ENCODE results near the gene CEACAM1.
"Not testable (repeated sequence)": the region's sequence is repeated elsewhere in the genome, so short reads cannot be mapped to it uniquely, and the experiment has no call there.

CEACAM1 gene

GRCh38 chr19:42555317-42555716 lies 27.0 kb upstream of the CEACAM1 start:
- TF ChIP-seq, protein P1, sequence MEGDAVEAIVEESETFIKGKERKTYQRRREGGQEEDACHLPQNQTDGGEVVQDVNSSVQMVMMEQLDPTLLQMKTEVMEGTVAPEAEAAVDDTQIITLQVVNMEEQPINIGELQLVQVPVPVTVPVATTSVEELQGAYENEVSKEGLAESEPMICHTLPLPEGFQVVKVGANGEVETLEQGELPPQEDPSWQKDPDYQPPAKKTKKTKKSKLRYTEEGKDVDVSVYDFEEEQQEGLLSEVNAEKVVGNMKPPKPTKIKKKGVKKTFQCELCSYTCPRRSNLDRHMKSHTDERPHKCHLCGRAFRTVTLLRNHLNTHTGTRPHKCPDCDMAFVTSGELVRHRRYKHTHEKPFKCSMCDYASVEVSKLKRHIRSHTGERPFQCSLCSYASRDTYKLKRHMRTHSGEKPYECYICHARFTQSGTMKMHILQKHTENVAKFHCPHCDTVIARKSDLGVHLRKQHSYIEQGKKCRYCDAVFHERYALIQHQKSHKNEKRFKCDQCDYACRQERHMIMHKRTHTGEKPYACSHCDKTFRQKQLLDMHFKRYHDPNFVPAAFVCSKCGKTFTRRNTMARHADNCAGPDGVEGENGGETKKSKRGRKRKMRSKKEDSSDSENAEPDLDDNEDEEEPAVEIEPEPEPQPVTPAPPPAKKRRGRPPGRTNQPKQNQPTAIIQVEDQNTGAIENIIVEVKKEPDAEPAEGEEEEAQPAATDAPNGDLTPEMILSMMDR (IDR thresholded peaks at IDR 0.05; ENCODE audit: insufficient read depth, missing control alignments) = no peak
- FAIRE-seq (no peak), DNase-seq (ENCODE audit: insufficient read length, low spot score) (no peak)

DNA sequence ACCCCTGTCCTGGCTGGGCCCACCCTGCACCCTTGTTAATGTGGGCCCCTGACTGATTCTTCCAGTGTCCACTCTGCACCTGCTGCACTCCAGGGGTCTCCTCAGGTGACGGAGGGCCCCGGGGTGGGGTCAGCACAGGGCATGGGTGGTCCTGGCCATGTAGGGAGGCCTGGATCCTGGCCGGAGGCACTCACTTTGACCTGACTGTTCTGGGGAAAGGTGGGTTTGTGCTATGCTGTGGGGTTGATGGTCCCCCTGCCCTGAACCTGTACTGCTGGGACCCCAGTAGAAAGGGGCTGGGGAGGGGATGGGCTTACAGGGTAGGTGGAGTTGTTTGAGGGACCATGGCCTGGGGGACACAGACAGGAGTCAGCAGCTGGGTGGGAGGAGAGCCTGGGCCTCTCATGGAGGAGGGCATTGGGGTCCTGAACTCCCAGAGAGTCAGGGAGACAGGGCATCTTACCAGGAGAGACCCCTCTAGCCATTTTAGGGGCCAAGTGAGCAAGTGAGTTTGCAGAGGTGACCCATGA lies 25.8 kb upstream of the CEACAM1 start:
- DNase-seq (ENCODE audit: insufficient read length, low spot score) (no peak), FAIRE-seq (no peak)
- TF ChIP-seq, protein P1 (IDR thresholded peaks at IDR 0.05; ENCODE audit: insufficient read depth, missing control alignments) = no peak

GRCh38 chr19:42553292-42554045 lies 25.2 kb upstream of the CEACAM1 start:
- TF ChIP-seq, protein P1 (IDR thresholded peaks at IDR 0.05; ENCODE audit: insufficient read depth, missing control alignments) = no peak
- no peak for FAIRE-seq
- DNase-seq (ENCODE audit: insufficient read length, low spot score) = no peak

DNA sequence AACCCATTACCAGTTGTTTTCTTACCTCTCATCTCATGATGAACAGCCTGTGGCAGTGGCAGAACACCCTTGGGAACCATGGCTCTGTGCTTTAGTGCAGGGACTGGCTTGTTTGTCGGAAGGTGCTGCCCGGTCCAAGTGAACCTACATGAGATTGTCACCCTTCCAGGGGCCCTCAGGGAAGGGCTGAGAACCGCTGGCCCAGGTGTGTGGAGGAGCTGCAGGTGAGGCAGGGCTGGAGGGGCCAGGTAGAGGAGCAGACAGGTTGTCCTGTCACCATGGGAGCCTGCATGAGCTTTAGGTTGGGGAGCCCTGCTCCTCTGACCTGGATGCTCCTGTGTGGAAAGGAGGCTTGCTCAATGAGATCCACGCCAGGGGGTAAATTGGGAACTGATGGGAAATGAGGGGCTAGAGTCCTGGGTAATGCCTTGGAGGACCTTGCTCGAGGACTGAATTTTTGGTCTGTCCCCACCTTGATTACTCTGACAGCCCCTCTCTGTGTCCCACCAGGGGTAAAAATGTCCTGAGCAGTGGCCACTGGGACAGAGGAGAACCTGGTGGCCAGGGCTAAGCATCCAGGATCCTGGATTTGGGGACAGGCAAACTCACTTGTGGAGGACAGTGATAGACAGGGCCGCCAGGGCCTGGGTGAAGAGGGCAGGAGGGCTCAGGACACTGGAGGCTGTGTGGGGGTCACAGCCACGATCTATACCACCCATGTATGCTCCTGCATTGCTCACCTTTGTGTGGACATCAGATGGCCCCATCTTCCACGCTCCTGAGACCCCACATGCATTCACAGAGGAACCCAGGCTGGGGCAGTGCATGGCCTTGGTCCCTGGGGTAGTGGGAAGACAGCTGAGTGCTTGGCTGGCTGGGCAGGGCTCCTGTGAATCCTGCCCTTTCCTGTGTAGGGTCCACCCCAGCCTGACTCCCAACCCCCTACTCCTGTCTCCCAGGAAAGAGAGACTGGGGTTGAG lies 24.1 kb upstream of the CEACAM1 start:
- TF ChIP-seq, protein P1 (IDR thresholded peaks at IDR 0.05; ENCODE audit: insufficient read depth, missing control alignments) = no peak
- DNase-seq (ENCODE audit: insufficient read length, low spot score) (no peak), FAIRE-seq (no peak)

GRCh38 chr19:42550521-42550920 lies 22.2 kb upstream of the CEACAM1 start:
- DNase-seq (ENCODE audit: insufficient read length, low spot score) = not testable (repeated sequence)

DNA sequence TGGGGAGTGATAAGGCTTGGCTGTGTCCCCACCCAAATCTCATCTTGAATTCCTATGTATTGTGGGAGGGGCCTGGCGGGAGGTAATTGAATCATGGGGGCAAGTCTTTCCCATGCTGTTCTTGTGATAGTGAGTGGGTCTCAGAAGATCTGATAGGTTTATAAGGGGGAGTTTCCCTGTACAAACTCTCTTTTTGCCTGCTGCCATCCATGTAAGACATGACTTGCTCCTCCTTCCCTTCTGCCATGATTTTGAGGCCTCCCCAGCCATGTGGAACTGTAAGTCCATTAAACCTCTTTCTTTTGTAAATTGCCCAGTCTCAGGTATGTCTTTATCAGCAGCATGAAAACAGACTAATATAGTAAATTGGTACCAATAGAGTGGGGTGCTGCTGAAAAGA lies 20.8 kb upstream of the CEACAM1 start:
- not testable (repeated sequence) for FAIRE-seq; DNase-seq (ENCODE audit: insufficient read length, low spot score)

More at GRCh38 chr19:42550521-42550920, 22.2 kb upstream of the CEACAM1 start:
- FAIRE-seq = not testable (repeated sequence)

DNA sequence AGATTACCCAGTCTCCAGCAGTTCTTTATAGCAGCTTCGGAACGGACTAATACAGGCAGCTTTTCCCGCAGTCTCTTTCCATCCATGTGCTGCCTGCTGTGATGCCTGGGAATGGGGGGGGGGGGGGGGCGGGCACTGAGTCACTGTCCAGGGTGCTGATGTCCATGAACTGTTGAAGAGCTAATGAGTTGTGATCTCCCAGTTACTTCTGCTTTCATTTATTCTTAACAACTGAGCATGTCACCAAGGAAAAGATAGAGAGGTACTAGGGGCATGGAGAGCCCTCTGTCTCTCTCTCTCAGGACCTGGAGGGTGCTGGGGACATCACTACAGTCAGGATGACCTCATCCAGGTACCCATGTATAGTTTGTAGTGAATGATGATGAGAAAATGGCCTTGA lies 20.3 kb upstream of the CEACAM1 start:
- no peak for DNase-seq (ENCODE audit: insufficient read length, low spot score)
- no peak for FAIRE-seq
- TF ChIP-seq, protein P1 (IDR thresholded peaks at IDR 0.05; ENCODE audit: insufficient read depth, missing control alignments) = no peak
